Keratinocyte (primary cell): ENCODE measurements around the gene UBAP1. TPM values are rescaled to one million over a fixed set of nuclear protein-coding genes. Genes with fewer than 3 reads are reported as not detected.

ENCODE experiments used
- DNase-seq: peaks from one replicate; pipeline ENCODE4 v3.0.0-alpha.2; 2011; ENCODE audit warnings: low read depth, missing footprints, low spot score
- FAIRE-seq: peaks from 2 replicates; lab custom pipeline; 2011; peaks lifted over from hg19 to GRCh38; lab: Jason Lieb, UNC
- H2AFZ ChIP-seq: 2 replicates; pipeline ENCODE4 v1.6.0; 2012; ENCODE audit warnings: low read length, control low read depth, inconsistent platforms; ENCODE audit not compliant: control insufficient read depth
- H3K27ac ChIP-seq: 2 replicates; pipeline ENCODE4 v1.5.1; 2011; ENCODE audit warnings: low read length; ENCODE audit not compliant: control insufficient read depth, insufficient read depth
- H3K27me3 ChIP-seq: 3 replicates; pipeline ENCODE4 v1.6.0; 2011; ENCODE audit warnings: low read length; ENCODE audit not compliant: control insufficient read depth, insufficient read depth; ENCODE audit errors: extremely low read depth
- H3K36me3 ChIP-seq, 2 experiments: 2 replicates in 1 of 2; 3 replicates in 1 of 2; pipeline ENCODE4 v1.5.1; 2011; ENCODE audit warnings: low read length in 2 of 2, mild to moderate bottlenecking in 1 of 2; ENCODE audit not compliant: control insufficient read depth in 2 of 2, insufficient read depth in 2 of 2; ENCODE audit errors: extremely low read depth in 1 of 2
- H3K4me1 ChIP-seq: 3 replicates; pipeline ENCODE4 v1.5.1; 2011; ENCODE audit warnings: low read length; ENCODE audit not compliant: control insufficient read depth, insufficient read depth; ENCODE audit errors: extremely low read depth
- H3K4me2 ChIP-seq: 3 replicates; pipeline ENCODE4 v1.6.0; 2011; ENCODE audit warnings: low read depth, low read length; ENCODE audit not compliant: control insufficient read depth, insufficient read depth; ENCODE audit errors: extremely low read depth
- H3K4me3 ChIP-seq, 3 experiments: fragments of 200-600 bp in 1 of 3; sonication (generic) in 1 of 3; 2 replicates in 2 of 3; 3 replicates in 1 of 3; pipeline ENCODE4 v1.5.1; 2011 to 2016; ENCODE audit warnings: low read length in 3 of 3, mild to moderate bottlenecking in 3 of 3, control low read depth in 2 of 3, inconsistent platforms in 1 of 3, low read depth in 1 of 3, mixed read lengths in 1 of 3, mixed run types in 1 of 3, moderate library complexity in 1 of 3; ENCODE audit not compliant: control insufficient read depth in 2 of 3, insufficient read depth in 2 of 3; ENCODE audit errors: extremely low read depth in 1 of 3
- H3K79me2 ChIP-seq: 2 replicates; pipeline ENCODE4 v1.6.0; 2012; ENCODE audit warnings: low read length; ENCODE audit not compliant: control insufficient read depth, insufficient read depth
- H3K9ac ChIP-seq: 3 replicates; pipeline ENCODE4 v1.6.0; 2011; ENCODE audit warnings: low read length; ENCODE audit not compliant: control insufficient read depth, insufficient read depth; ENCODE audit errors: extremely low read depth
- H3K9me1 ChIP-seq: 3 replicates; pipeline ENCODE4 v1.6.0; 2011; ENCODE audit warnings: low read length; ENCODE audit not compliant: control insufficient read depth, insufficient read depth; ENCODE audit errors: extremely low read depth
- H3K9me3 ChIP-seq: 2 replicates; pipeline ENCODE4 v1.5.1; 2012; ENCODE audit warnings: low read depth, low read length; ENCODE audit not compliant: control insufficient read depth
- H4K20me1 ChIP-seq: 3 replicates; pipeline ENCODE4 v1.6.0; 2011; ENCODE audit warnings: low read length; ENCODE audit not compliant: control insufficient read depth, insufficient read depth; ENCODE audit errors: extremely low read depth
- CTCF ChIP-seq, 3 experiments: IDR thresholded peaks in 1 of 3; conservative IDR thresholded peaks in 1 of 3; optimal IDR thresholded peaks in 1 of 3; 2 replicates in 2 of 3; 3 replicates in 1 of 3; pipeline versions ENCODE3 to v1.5.1; 2011; ENCODE audit warnings: low read length in 3 of 3, mild to moderate bottlenecking in 3 of 3, moderate library complexity in 2 of 3, control low read depth in 1 of 3, inconsistent platforms in 1 of 3; ENCODE audit not compliant: insufficient read depth in 2 of 3; ENCODE audit errors: extremely low read depth in 1 of 3
- EZH2 ChIP-seq: IDR thresholded peaks from one replicate; pipeline ENCODE4 v1.6.1; 2012; ENCODE audit warnings: inconsistent platforms, mild to moderate bottlenecking, low read length, moderate library complexity
- dilution Hi-C: fragments of 300-500 bp; cut with MboI; formaldehyde crosslinking; loops from one replicate; pipeline ENCODE4 v1.7.0; 2020; ENCODE audit warnings: low sequenced_read_pairs; ENCODE audit not compliant: extremely low pct_ligation_motif_present
- polyA plus RNA-seq, 5 experiments: library from polyadenylated mRNA; depleted of rRNA in 3 of 5; stranded (reverse) in 3 of 5; stranded (forward) in 1 of 5; unstranded in 1 of 5; fragments of >200 nt; gene quantifications; 1 replicate in 1 of 5; 2 replicates in 3 of 5; 3 replicates in 1 of 5; pipeline versions ENCODE4 v1.2.1 to v1.2.3, GENCODE V29; 2011 to 2012; ENCODE audit warnings: missing spikeins in 2 of 5, low read depth in 1 of 5, low replicate concordance in 1 of 5

UBAP1 gene
- polyA plus RNA-seq, 1 donor (not counting 4 experiments of a cell fraction or from before 2014, with no cell fraction given), result 81.8 TPM

DNA sequence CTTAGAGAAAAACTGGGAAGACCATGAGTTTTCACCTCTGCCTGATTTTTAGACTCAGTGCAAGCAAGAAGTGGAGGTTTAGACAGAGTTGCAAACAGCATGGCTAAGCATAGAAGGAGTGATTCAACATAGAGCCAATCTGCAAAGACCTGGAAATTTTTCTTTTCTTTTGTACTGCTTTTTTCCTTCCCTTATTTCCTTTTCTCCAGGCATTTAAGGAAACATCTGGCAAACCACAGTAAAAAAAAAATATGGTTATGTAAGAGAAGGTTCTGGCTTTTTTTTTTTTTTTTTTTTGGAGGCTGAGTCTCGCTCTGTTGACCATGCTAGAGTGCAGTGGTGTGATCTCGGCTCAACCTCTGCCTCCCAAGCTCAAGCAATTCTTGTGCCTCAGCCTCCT lies 35.7 kb upstream of the UBAP1 start:
- no peaks in the 10 kb centered on the region for H3K9me1 ChIP-seq
- no peaks in the 10 kb centered on the region for H3K36me3 ChIP-seq
- no peak overlapping the region for H2AFZ ChIP-seq
- dilution Hi-C loops, result no loop called here
- H3K4me2 ChIP-seq, result no peak overlapping the region
- H4K20me1 ChIP-seq, result no peaks in the 10 kb centered on the region
- H3K27ac ChIP-seq, result no peak overlapping the region
- no peaks in the 10 kb centered on the region for H3K9me3 ChIP-seq
- TF ChIP-seq EZH2 (no peak), CTCF (optimal IDR thresholded peaks at IDR 0.05 in 1 of 3, IDR thresholded peaks at IDR 0.05 in 1 of 3, conservative IDR thresholded peaks at IDR 0.05 in 1 of 3; ENCODE audit: extremely low read depth in 1 of 3, insufficient read depth in 2 of 3, low read length in 3 of 3) (no peak)
- DNase-seq (no peak), FAIRE-seq (no peak)
- H3K27me3 ChIP-seq, result no peaks in the 10 kb centered on the region
- no peaks in the 10 kb centered on the region for H3K4me1 ChIP-seq
- no peak overlapping the region for H3K4me3 ChIP-seq
- H3K9ac ChIP-seq, result no peak overlapping the region
- no peaks in the 10 kb centered on the region for H3K79me2 ChIP-seq

- H3K9me3 ChIP-seq, result no peaks in the 10 kb centered on the region
- H3K27ac ChIP-seq, result no peak overlapping the region
- no peaks in the 10 kb centered on the region for H3K9me1 ChIP-seq
- no peaks in the 10 kb centered on the region for H3K27me3 ChIP-seq
- H3K9ac ChIP-seq, result no peak overlapping the region
- DNase-seq (no peak), FAIRE-seq (no peak)
- dilution Hi-C loops, result no loop called here
- no peaks in the 10 kb centered on the region for H3K4me1 ChIP-seq
- TF ChIP-seq CTCF (optimal IDR thresholded peaks at IDR 0.05 in 1 of 3, IDR thresholded peaks at IDR 0.05 in 1 of 3, conservative IDR thresholded peaks at IDR 0.05 in 1 of 3; ENCODE audit: extremely low read depth in 1 of 3, insufficient read depth in 2 of 3, low read length in 3 of 3) (no peak), EZH2 (no peak)
- H3K79me2 ChIP-seq, result no peaks in the 10 kb centered on the region
- H3K4me2 ChIP-seq, result no peak overlapping the region
- H2AFZ ChIP-seq, result no peak overlapping the region
- no peak overlapping the region for H3K4me3 ChIP-seq
- no peaks in the 10 kb centered on the region for H4K20me1 ChIP-seq
- no peaks in the 10 kb centered on the region for H3K36me3 ChIP-seq
These were observed 33.7 kb upstream of the UBAP1 start for GRCh38 chr9:34145165-34145564.
